IMR-90 (cell line): ENCODE results near the gene CHD2. TPM values are rescaled to one million over a fixed set of nuclear protein-coding genes. Genes with fewer than 3 reads are reported as not detected.

Source experiments
- ATAC-seq: fragments of 200-7000 bp; cut with Tn5 transposase; 2 replicates; pipeline ENCODE4 v1.9.1; 2020; ENCODE audit warnings: low read depth, mild to moderate bottlenecking, moderate library complexity
- BruUV-seq: library from RNA; stranded (reverse); fragments of 400-500 nt; replicated peaks from 2 replicates; lab custom pipeline; 2021; lab: Mats Ljungman, UMichigan
- CTCF ChIA-PET: fragments of 300-600 bp; formaldehyde crosslinking; extraction: SDS; loops from one replicate; lab custom pipeline; 2021; ENCODE audit warnings: antibody characterized with exemption; lab: Yijun Ruan, JAX
- POLR2A ChIA-PET: fragments of 300-600 bp; sonication (Branson Sonifier 250); formaldehyde crosslinking; loops from one replicate; lab custom pipeline; 2022; ENCODE audit warnings: antibody characterized with exemption; ENCODE audit not compliant: unreplicated experiment; lab: Charles Lee
- DNase-seq: peaks from one replicate; pipeline ENCODE4 v3.0.0; 2013
- H2AFZ ChIP-seq: replicated peaks from 2 replicates; pipeline ENCODE3; 2013; ENCODE audit warnings: low read length, mild to moderate bottlenecking; ENCODE audit not compliant: poor library complexity
- H2AK5ac ChIP-seq: 2 replicates; pipeline ENCODE4 v1.6.1; 2013; ENCODE audit warnings: low read depth, low read length, inconsistent platforms
- H2AK9ac ChIP-seq: replicated peaks from 2 replicates; pipeline ENCODE3; 2013; ENCODE audit warnings: mild to moderate bottlenecking, low read depth, low read length, moderate library complexity; ENCODE audit not compliant: poor library complexity
- H2BK120ac ChIP-seq: 2 replicates; pipeline ENCODE4 v1.6.1; 2013; ENCODE audit warnings: low read depth, low read length, inconsistent platforms
- H2BK15ac ChIP-seq: 3 replicates; pipeline ENCODE4 v1.6.1; 2013; ENCODE audit warnings: low read depth, low read length, inconsistent platforms
- H2BK20ac ChIP-seq: 2 replicates; pipeline ENCODE4 v1.6.1; 2013; ENCODE audit warnings: low read depth, mild to moderate bottlenecking, inconsistent platforms, low read length, moderate library complexity
- H2BK5ac ChIP-seq: 2 replicates; pipeline ENCODE4 v1.6.1; 2013; ENCODE audit warnings: mild to moderate bottlenecking, low read depth, low read length, inconsistent platforms; ENCODE audit not compliant: poor library complexity, severe bottlenecking
- H3K14ac ChIP-seq: replicated peaks from 2 replicates; pipeline ENCODE4 v1.6.1; 2013; ENCODE audit warnings: low read depth, low read length, inconsistent platforms
- H3K18ac ChIP-seq: 2 replicates; pipeline ENCODE4 v1.6.1; 2013; ENCODE audit warnings: low read depth, low read length, control low read depth
- H3K23ac ChIP-seq: 2 replicates; pipeline ENCODE4 v1.6.1; 2013; ENCODE audit warnings: low read depth, low read length, inconsistent platforms
- H3K27ac ChIP-seq: 2 replicates; pipeline ENCODE4 v1.5.1; 2013; ENCODE audit warnings: mild to moderate bottlenecking, control low read depth, low read length; ENCODE audit not compliant: insufficient read depth
- H3K27me3 ChIP-seq: 2 replicates; pipeline ENCODE4 v1.6.1; 2013; ENCODE audit warnings: low read length; ENCODE audit not compliant: control insufficient read depth, insufficient read depth
- H3K36me3 ChIP-seq: 2 replicates; pipeline ENCODE4 v1.6.1; 2013; ENCODE audit warnings: low read length, mixed read lengths; ENCODE audit not compliant: control insufficient read depth, insufficient read depth
- H3K4ac ChIP-seq: 2 replicates; pipeline ENCODE4 v1.6.1; 2013; ENCODE audit warnings: low read depth, low read length, inconsistent platforms
- H3K4me1 ChIP-seq: 2 replicates; pipeline ENCODE4 v1.6.1; 2013; ENCODE audit warnings: low read length, mixed read lengths; ENCODE audit not compliant: control insufficient read depth, insufficient read depth
- H3K4me2 ChIP-seq: 2 replicates; pipeline ENCODE4 v1.6.1; 2013; ENCODE audit warnings: low read depth, mild to moderate bottlenecking, control low read depth, low read length, moderate library complexity
- H3K4me3 ChIP-seq: 2 replicates; pipeline ENCODE4 v1.5.1; 2013; ENCODE audit warnings: low read depth, mild to moderate bottlenecking, control low read depth, low read length, moderate library complexity; ENCODE audit not compliant: insufficient read depth
- H3K56ac ChIP-seq: 2 replicates; pipeline ENCODE4 v1.6.1; 2013; ENCODE audit warnings: low read length, inconsistent platforms; ENCODE audit not compliant: insufficient read depth; ENCODE audit errors: extremely low read depth
- H3K79me1 ChIP-seq, 2 experiments: 2 replicates each; pipeline ENCODE4 v1.6.1; 2013; ENCODE audit warnings: low read length in 2 of 2, inconsistent platforms in 1 of 2, low read depth in 1 of 2
- H3K9ac ChIP-seq: 2 replicates; pipeline ENCODE4 v1.6.1; 2013; ENCODE audit warnings: low read depth, low read length, control low read depth
- H3K9me1 ChIP-seq: 2 replicates; pipeline ENCODE4 v1.6.1; 2013; ENCODE audit warnings: low read length, inconsistent platforms; ENCODE audit not compliant: insufficient read depth
- H3K9me3 ChIP-seq: 2 replicates; pipeline ENCODE4 v1.6.1; 2013; ENCODE audit warnings: low read length; ENCODE audit not compliant: control insufficient read depth, insufficient read depth
- H4K20me1 ChIP-seq: 2 replicates; pipeline ENCODE4 v1.6.1; 2013; ENCODE audit warnings: low read length, inconsistent platforms; ENCODE audit not compliant: insufficient read depth
- H4K5ac ChIP-seq: 2 replicates; pipeline ENCODE4 v1.6.1; 2013; ENCODE audit warnings: mild to moderate bottlenecking, low read depth, low read length, control low read depth
- H4K8ac ChIP-seq, 2 experiments: 2 replicates each; pipeline ENCODE4 v1.6.1; 2013; ENCODE audit warnings: low read depth in 2 of 2, low read length in 2 of 2, control low read depth in 1 of 2, inconsistent platforms in 1 of 2
- H4K91ac ChIP-seq: 2 replicates; pipeline ENCODE4 v1.6.1; 2013; ENCODE audit warnings: low read depth, low read length, inconsistent platforms; ENCODE audit not compliant: insufficient read depth
- BHLHE40 ChIP-seq: fragments of 150-350 bp; IDR thresholded peaks from 2 replicates; pipeline ENCODE4 v1.6.1; 2016; ENCODE audit warnings: mild to moderate bottlenecking, low read depth, low read length
- CEBPB ChIP-seq: IDR thresholded peaks from 2 replicates; pipeline ENCODE4 v1.6.1; 2012; ENCODE audit warnings: low read depth, low read length, improper control_type of control experiment
- CHD1 ChIP-seq: IDR thresholded peaks from 2 replicates; pipeline ENCODE4 v1.6.1; 2012; ENCODE audit warnings: low read depth, low read length, improper control_type of control experiment
- ELK1 ChIP-seq: fragments of 150-350 bp; IDR thresholded peaks from 2 replicates; pipeline ENCODE4 v1.6.1; 2016; ENCODE audit warnings: low read depth, mild to moderate bottlenecking, low read length, moderate library complexity, borderline replicate concordance
- POLR2A ChIP-seq: IDR thresholded peaks from 2 replicates; pipeline ENCODE4 v1.6.1; 2012; ENCODE audit warnings: mild to moderate bottlenecking, low read depth, low read length
- RCOR1 ChIP-seq: IDR thresholded peaks from 2 replicates; pipeline ENCODE4 v1.6.1; 2012; ENCODE audit warnings: mild to moderate bottlenecking, low read length, improper control_type of control experiment; ENCODE audit not compliant: insufficient replicate concordance
- RFX5 ChIP-seq: IDR thresholded peaks from 2 replicates; pipeline ENCODE4 v1.8.0; 2012; ENCODE audit warnings: low read depth, mild to moderate bottlenecking, low read length, moderate library complexity
- SMC3 ChIP-seq: fragments of 150-350 bp; IDR thresholded peaks from 2 replicates; pipeline ENCODE4 v1.6.1; 2016; ENCODE audit warnings: low read depth, mild to moderate bottlenecking, antibody characterized with exemption, low read length, moderate library complexity
- WGBS, 2 experiments: methylation state at CpG; one replicate each; pipeline versions ENCODE4 v1.1.5 to v1.1.7; 2013; ENCODE audit warnings: missing lambda C conversion rate in 2 of 2; ENCODE audit not compliant: insufficient read length in 1 of 2; ENCODE audit errors: extremely low coverage in 2 of 2; 5-methylcytosine and 5-hydroxymethylcytosine counted together
- dilution Hi-C: fragments of 300-500 bp; cut with HindIII; formaldehyde crosslinking; loops from one replicate; pipeline ENCODE4 v1.14.3; 2018; ENCODE audit warnings: low sequenced_read_pairs; ENCODE audit not compliant: unreplicated experiment
- in situ Hi-C: fragments of 300-500 bp; cut with MboI; formaldehyde crosslinking; loops from 3 replicates; pipeline ENCODE4 v1.14.3; 2019; ENCODE audit warnings: low sequenced_read_pairs, inconsistent platforms, mixed read lengths
- intact Hi-C: fragments of 100-400 bp; cut with micrococcal nuclease; formaldehyde crosslinking; loops from 2 replicates; pipeline ENCODE4 v1.10.0; 2022
- polyA plus RNA-seq, 3 experiments: library from polyadenylated mRNA; depleted of rRNA; stranded (reverse); fragments of >200 nt; gene quantifications; 2 replicates each; pipeline ENCODE4 v1.2.3, GENCODE V29; 2012; ENCODE audit warnings: low replicate concordance in 1 of 3
- total RNA-seq: library from RNA; depleted of rRNA; stranded (reverse); fragments of >200 nt; gene quantifications from 2 replicates; pipeline ENCODE4 v1.2.3, GENCODE V29; 2012
- TF ChIP-seq, protein P1 (sequence below): fragments of 150-350 bp; IDR thresholded peaks from 2 replicates; pipeline ENCODE4 v1.6.1; 2017; ENCODE audit warnings: mild to moderate bottlenecking, antibody characterized with exemption, low read length, low read depth

CHD2 gene
- total and polyA plus RNA-seq, 2 of the 4 experiments (the other 2 are of a cell fraction): 44.9 to 64.7 TPM

DNA sequence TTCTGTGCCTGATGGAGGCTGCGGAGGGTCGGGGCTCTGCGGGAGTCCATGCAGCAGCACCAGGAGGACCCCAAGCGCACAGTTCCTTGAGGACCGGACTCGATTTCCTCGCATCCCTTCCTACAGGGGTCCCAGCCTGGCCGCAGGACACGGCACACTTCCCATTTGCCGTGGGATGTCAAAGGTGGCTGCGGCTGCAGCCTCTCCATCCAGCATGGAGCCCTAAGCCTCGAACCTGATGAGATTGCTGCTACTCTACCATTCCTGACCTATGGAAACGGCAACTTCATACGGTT lies 148.2 kb downstream of the CHD2 start:
- no peak overlapping the region for H2AFZ ChIP-seq
- no peak overlapping the region for H4K5ac ChIP-seq
- no peaks in the 10 kb centered on the region for H3K36me3 ChIP-seq
- H4K20me1 ChIP-seq: no peaks in the 10 kb centered on the region
- peaks cover 4% of the 10 kb centered on the region; the same call in 1 of the 2 replicates for H3K27me3 ChIP-seq
- H2AK9ac ChIP-seq: no peak overlapping the region
- H2AK5ac ChIP-seq: no peak overlapping the region
- H3K14ac ChIP-seq: no peak overlapping the region
- H4K91ac ChIP-seq: no peak overlapping the region
- H4K8ac ChIP-seq: no peak overlapping the region
- in situ Hi-C loops: no loop called here
- H3K4me1 ChIP-seq: no peaks in the 10 kb centered on the region
- H3K18ac ChIP-seq: no peak overlapping the region
- H2BK20ac ChIP-seq: no peak overlapping the region
- CTCF ChIA-PET: no interaction called here
- no peak overlapping the region for H2BK120ac ChIP-seq
- H3K56ac ChIP-seq: no peak overlapping the region
- peaks cover 3% of the 10 kb centered on the region; the same call in 1 of the 2 replicates for H3K9me3 ChIP-seq
- no peak overlapping the region for H2BK15ac ChIP-seq
- no peak overlapping the region for H3K27ac ChIP-seq
- H3K79me1 ChIP-seq: no peaks in the 10 kb centered on the region
- no peak overlapping the region for H3K4me2 ChIP-seq
- H3K4ac ChIP-seq: no peak overlapping the region
- DNase-seq (no peak), ATAC-seq (no peak)
- POLR2A ChIA-PET: no interaction called here
- no peak overlapping the region for H2BK5ac ChIP-seq
- TF ChIP-seq BHLHE40: no peak
- TF ChIP-seq CHD1: no peak
- no peak for TF ChIP-seq CEBPB
- TF ChIP-seq, protein P1, sequence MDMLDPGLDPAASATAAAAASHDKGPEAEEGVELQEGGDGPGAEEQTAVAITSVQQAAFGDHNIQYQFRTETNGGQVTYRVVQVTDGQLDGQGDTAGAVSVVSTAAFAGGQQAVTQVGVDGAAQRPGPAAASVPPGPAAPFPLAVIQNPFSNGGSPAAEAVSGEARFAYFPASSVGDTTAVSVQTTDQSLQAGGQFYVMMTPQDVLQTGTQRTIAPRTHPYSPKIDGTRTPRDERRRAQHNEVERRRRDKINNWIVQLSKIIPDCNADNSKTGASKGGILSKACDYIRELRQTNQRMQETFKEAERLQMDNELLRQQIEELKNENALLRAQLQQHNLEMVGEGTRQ: no peak
- no peak for TF ChIP-seq RCOR1
- no peak for TF ChIP-seq ELK1
- TF ChIP-seq RFX5: no peak
- TF ChIP-seq POLR2A: no peak
- no peak for TF ChIP-seq SMC3
- no TSS peak for BruUV-seq
- no peak overlapping the region for H3K23ac ChIP-seq
- WGBS, 2 experiments: 80% methylated on average over 6 of the region's 14 CpGs; no CpG with 5 or more reads in 1 of the 2 experiments
- no peak overlapping the region for H3K9ac ChIP-seq
- H3K9me1 ChIP-seq: no peaks in the 10 kb centered on the region
- no peak overlapping the region for H3K4me3 ChIP-seq
- intact Hi-C loops: no loop called here
- dilution Hi-C loops: no loop called here
